Gastrocnemius medialis (tissue), 4 donors: ENCODE data around the gene BORCS5.

Experiments
- POLR2A ChIP-seq, 2 donors: fragments of 450-650 bp; IDR thresholded peaks; one replicate each; pipeline ENCODE4 v1.6.1; 2017; ENCODE audit warnings: antibody characterized with exemption in 2 of 2, mild to moderate bottlenecking in 2 of 2, moderate library complexity in 2 of 2
- TF ChIP-seq, protein P1 (sequence below), 5 experiments: fragments of 450-650 bp in 3 of 5; fragments of 200-600 bp in 2 of 5; sonication (generic) in 2 of 5; IDR thresholded peaks in 4 of 5; conservative IDR thresholded peaks in 1 of 5; 1 replicate in 4 of 5; 2 replicates in 1 of 5; pipeline ENCODE4 v1.5.1; 2016 to 2019; ENCODE audit warnings: antibody characterized with exemption in 5 of 5, mild to moderate bottlenecking in 3 of 5, moderate library complexity in 3 of 5

DNA sequence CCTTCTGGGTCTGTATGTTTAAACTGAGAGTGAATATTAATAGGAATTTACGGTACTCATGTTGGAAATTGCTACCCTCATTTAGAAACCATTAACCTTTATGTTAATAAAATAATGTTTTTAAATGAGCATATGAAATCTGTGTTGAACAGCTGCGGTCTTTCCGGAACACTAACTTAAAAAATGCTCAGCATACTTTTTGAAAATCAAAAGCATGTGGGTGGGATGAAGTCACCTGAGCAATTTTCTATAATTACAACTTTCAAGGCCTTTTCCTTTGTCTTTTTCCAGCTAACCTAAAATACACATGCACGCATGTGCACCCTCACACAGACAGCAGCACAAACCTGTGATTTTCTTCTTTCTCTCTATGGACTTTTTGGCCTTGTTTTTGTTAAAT, 39.8 kb downstream of the BORCS5 start:
- no peak for TF ChIP-seq POLR2A (IDR thresholded peaks at IDR 0.05)
- TF ChIP-seq, protein P1, sequence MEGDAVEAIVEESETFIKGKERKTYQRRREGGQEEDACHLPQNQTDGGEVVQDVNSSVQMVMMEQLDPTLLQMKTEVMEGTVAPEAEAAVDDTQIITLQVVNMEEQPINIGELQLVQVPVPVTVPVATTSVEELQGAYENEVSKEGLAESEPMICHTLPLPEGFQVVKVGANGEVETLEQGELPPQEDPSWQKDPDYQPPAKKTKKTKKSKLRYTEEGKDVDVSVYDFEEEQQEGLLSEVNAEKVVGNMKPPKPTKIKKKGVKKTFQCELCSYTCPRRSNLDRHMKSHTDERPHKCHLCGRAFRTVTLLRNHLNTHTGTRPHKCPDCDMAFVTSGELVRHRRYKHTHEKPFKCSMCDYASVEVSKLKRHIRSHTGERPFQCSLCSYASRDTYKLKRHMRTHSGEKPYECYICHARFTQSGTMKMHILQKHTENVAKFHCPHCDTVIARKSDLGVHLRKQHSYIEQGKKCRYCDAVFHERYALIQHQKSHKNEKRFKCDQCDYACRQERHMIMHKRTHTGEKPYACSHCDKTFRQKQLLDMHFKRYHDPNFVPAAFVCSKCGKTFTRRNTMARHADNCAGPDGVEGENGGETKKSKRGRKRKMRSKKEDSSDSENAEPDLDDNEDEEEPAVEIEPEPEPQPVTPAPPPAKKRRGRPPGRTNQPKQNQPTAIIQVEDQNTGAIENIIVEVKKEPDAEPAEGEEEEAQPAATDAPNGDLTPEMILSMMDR (IDR thresholded peaks at IDR 0.05 in 4 of 5, conservative IDR thresholded peaks at IDR 0.05 in 1 of 5): no peak
